HepG2 (cell line): ENCODE results near the gene SLC23A3.

Source experiments
- EP300 ChIP-seq, 3 experiments: sonication (generic) in 1 of 3; formaldehyde crosslinking in 1 of 3; IDR thresholded peaks; 2 replicates each; pipeline versions ENCODE4 v1.5.1 to v1.6.1; 2011 to 2020; ENCODE audit warnings: low read depth in 2 of 3, low read length in 2 of 3, borderline replicate concordance in 1 of 3, improper control_type of control experiment in 1 of 3, mild to moderate bottlenecking in 1 of 3, missing genetic modification reagents in 1 of 3, moderate library complexity in 1 of 3
- FOXP1 ChIP-seq, 2 experiments: fragments of 450-650 bp in 1 of 2; IDR thresholded peaks; 2 replicates each; pipeline ENCODE4 v1.6.1; 2017 to 2018; ENCODE audit warnings: antibody characterized with exemption in 1 of 2
- KAT8 ChIP-seq: IDR thresholded peaks from 2 replicates; pipeline ENCODE4 v1.6.1; 2016; ENCODE audit warnings: missing genetic modification reagents, missing compliant biosample characterization
- MAFG ChIP-seq: sonication (generic); formaldehyde crosslinking; IDR thresholded peaks from 2 replicates; pipeline ENCODE4 v1.5.1; 2020; ENCODE audit warnings: mild to moderate bottlenecking, missing genetic modification reagents
- MTA1 ChIP-seq: sonication (generic); formaldehyde crosslinking; IDR thresholded peaks from 2 replicates; pipeline ENCODE4 v1.4.0; 2020; ENCODE audit warnings: missing genetic modification reagents, mild to moderate bottlenecking, borderline replicate concordance
- PHB2 ChIP-seq: fragments of 450-650 bp; IDR thresholded peaks from 2 replicates; pipeline ENCODE4 v1.6.1; 2018; ENCODE audit not compliant: partially characterized antibody
- POLR2A ChIP-seq, 2 experiments: IDR thresholded peaks; 2 replicates each; pipeline ENCODE4 v1.6.1; 2011; ENCODE audit warnings: low read depth in 2 of 2, low read length in 2 of 2, mild to moderate bottlenecking in 1 of 2, moderate library complexity in 1 of 2; ENCODE audit not compliant: insufficient read depth in 1 of 2
- ZNF460 ChIP-seq: sonication (generic); formaldehyde crosslinking; IDR thresholded peaks from 2 replicates; pipeline ENCODE4 v1.5.1; 2020; ENCODE audit warnings: missing genetic modification reagents, mild to moderate bottlenecking, borderline replicate concordance
- ZNF780A ChIP-seq: sonication (generic); formaldehyde crosslinking; IDR thresholded peaks from 2 replicates; pipeline ENCODE4 v1.8.0; 2022; ENCODE audit warnings: mild to moderate bottlenecking, missing genetic modification reagents, moderate library complexity
- TF ChIP-seq, protein P1 (sequence below): sonication (generic); formaldehyde crosslinking; IDR thresholded peaks from 2 replicates; pipeline ENCODE4 v1.4.0; 2020; ENCODE audit warnings: missing genetic modification reagents
- TF ChIP-seq, protein P2 (sequence below): sonication (generic); formaldehyde crosslinking; IDR thresholded peaks from 2 replicates; pipeline ENCODE4 v1.5.0; 2020; ENCODE audit warnings: mild to moderate bottlenecking, missing genetic modification reagents, moderate library complexity
- TF ChIP-seq, protein P3 (sequence below): sonication (generic); formaldehyde crosslinking; IDR thresholded peaks from 2 replicates; pipeline ENCODE4 v1.9.0; 2021; ENCODE audit warnings: missing genetic modification reagents, mild to moderate bottlenecking, borderline replicate concordance

DNA sequence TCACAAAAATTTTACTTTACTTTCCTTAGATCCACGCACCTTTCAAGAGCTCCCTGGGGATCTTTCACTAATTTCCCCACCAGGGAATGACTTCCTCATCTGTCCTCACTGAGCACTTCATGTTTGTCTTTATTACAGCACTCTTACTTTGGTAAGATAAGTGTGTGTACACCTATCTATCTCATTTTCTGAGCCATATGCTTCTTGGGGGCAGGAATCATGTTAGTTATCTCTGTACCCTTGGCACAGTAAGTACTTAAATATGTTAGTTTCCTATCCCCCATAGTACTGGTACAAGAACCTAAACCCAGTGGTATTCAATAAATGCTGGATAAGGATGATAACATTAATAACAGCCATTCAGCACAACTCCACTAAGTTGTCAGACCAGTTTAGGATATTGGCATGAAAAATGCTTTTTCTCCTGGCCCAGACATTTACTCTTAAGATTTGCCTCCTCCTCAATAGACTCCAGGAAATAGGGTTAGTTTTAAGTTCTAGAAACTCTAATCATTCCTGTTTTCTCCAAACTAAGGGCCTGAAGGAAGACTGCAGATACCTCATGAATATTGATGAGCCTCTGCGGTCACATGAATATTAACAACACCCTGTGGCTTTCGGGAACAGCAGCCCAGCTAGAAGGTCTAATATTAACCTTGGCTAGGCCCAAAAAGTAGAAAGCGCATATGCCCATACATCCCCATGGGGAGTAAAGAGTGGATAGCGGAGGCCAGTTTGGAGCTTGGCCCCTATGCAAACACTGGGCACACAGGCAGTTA is 47.4 kb downstream of the SLC23A3 start:
- TF ChIP-seq MAFG (no peak), EP300 (IDR thresholded peaks at IDR 0.05; ENCODE audit: low read depth in 2 of 2, low read length in 2 of 2) (no peak), EP300 (CRISPR knock-in tag; IDR thresholded peaks at IDR 0.05; ENCODE audit: borderline replicate concordance) (no peak), FOXP1 (IDR thresholded peaks at IDR 0.05) (no peak), FOXP1 (CRISPR knock-in tag; IDR thresholded peaks at IDR 0.05) (no peak), POLR2A (IDR thresholded peaks at IDR 0.05; ENCODE audit: insufficient read depth in 1 of 2, low read depth in 2 of 2, low read length in 2 of 2) (no peak), ZNF460 (no peak), ZNF780A (no peak), PHB2 (no peak), KAT8 (CRISPR knock-in tag) (no peak), MTA1 (no peak)
- TF ChIP-seq, protein P1, sequence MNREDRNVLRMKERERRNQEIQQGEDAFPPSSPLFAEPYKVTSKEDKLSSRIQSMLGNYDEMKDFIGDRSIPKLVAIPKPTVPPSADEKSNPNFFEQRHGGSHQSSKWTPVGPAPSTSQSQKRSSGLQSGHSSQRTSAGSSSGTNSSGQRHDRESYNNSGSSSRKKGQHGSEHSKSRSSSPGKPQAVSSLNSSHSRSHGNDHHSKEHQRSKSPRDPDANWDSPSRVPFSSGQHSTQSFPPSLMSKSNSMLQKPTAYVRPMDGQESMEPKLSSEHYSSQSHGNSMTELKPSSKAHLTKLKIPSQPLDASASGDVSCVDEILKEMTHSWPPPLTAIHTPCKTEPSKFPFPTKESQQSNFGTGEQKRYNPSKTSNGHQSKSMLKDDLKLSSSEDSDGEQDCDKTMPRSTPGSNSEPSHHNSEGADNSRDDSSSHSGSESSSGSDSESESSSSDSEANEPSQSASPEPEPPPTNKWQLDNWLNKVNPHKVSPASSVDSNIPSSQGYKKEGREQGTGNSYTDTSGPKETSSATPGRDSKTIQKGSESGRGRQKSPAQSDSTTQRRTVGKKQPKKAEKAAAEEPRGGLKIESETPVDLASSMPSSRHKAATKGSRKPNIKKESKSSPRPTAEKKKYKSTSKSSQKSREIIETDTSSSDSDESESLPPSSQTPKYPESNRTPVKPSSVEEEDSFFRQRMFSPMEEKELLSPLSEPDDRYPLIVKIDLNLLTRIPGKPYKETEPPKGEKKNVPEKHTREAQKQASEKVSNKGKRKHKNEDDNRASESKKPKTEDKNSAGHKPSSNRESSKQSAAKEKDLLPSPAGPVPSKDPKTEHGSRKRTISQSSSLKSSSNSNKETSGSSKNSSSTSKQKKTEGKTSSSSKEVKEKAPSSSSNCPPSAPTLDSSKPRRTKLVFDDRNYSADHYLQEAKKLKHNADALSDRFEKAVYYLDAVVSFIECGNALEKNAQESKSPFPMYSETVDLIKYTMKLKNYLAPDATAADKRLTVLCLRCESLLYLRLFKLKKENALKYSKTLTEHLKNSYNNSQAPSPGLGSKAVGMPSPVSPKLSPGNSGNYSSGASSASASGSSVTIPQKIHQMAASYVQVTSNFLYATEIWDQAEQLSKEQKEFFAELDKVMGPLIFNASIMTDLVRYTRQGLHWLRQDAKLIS (CRISPR knock-in tag) = no peak
- TF ChIP-seq, protein P2, sequence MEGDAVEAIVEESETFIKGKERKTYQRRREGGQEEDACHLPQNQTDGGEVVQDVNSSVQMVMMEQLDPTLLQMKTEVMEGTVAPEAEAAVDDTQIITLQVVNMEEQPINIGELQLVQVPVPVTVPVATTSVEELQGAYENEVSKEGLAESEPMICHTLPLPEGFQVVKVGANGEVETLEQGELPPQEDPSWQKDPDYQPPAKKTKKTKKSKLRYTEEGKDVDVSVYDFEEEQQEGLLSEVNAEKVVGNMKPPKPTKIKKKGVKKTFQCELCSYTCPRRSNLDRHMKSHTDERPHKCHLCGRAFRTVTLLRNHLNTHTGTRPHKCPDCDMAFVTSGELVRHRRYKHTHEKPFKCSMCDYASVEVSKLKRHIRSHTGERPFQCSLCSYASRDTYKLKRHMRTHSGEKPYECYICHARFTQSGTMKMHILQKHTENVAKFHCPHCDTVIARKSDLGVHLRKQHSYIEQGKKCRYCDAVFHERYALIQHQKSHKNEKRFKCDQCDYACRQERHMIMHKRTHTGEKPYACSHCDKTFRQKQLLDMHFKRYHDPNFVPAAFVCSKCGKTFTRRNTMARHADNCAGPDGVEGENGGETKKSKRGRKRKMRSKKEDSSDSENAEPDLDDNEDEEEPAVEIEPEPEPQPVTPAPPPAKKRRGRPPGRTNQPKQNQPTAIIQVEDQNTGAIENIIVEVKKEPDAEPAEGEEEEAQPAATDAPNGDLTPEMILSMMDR (CRISPR knock-in tag) = no peak
- TF ChIP-seq, protein P3, sequence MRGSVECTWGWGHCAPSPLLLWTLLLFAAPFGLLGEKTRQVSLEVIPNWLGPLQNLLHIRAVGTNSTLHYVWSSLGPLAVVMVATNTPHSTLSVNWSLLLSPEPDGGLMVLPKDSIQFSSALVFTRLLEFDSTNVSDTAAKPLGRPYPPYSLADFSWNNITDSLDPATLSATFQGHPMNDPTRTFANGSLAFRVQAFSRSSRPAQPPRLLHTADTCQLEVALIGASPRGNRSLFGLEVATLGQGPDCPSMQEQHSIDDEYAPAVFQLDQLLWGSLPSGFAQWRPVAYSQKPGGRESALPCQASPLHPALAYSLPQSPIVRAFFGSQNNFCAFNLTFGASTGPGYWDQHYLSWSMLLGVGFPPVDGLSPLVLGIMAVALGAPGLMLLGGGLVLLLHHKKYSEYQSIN (CRISPR knock-in tag) = no peak
